ENCODE measurements around the gene CROCC2. TPM values are rescaled to one million over a fixed set of nuclear protein-coding genes. Genes with fewer than 3 reads are reported as not detected.

CROCC2 gene
- polyA plus RNA-seq, 2 of the 4 experiments (the other 2 are of a cell fraction) = not detected

- H3K9me3 ChIP-seq = no peaks in the 10 kb centered on the region; the same call in 2 of the 3 replicates
- CTCF ChIA-PET = interaction anchor here (0.5 kb wide), 1 partner anchor 239 kb away, joined by 3 read pairs; no protein-coding TSS in a partner anchor
- TF ChIP-seq, protein P1, sequence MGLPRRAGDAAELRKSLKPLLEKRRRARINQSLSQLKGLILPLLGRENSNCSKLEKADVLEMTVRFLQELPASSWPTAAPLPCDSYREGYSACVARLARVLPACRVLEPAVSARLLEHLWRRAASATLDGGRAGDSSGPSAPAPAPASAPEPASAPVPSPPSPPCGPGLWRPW (IDR thresholded peaks at IDR 0.05) = no peak
- TF ChIP-seq MYC (IDR thresholded peaks at IDR 0.05; ENCODE audit: borderline replicate concordance, low read length) (no peak), HDAC2 (IDR thresholded peaks at IDR 0.05) (no peak), POLR2AphosphoS2 (conservative IDR thresholded peaks at IDR 0.05; ENCODE audit: low read length) (no peak), PBX3 (IDR thresholded peaks at IDR 0.05) (no peak), CBX2 (IDR thresholded peaks at IDR 0.05; ENCODE audit: borderline replicate concordance, low read depth) (no peak), MAZ (IDR thresholded peaks at IDR 0.05; ENCODE audit: borderline replicate concordance, low read depth, low read length) (no peak), SREBF2 (IDR thresholded peaks at IDR 0.05) (no peak), ZSCAN20 (CRISPR knock-in tag; IDR thresholded peaks at IDR 0.05) (no peak)
- TF ChIP-seq, protein P2, sequence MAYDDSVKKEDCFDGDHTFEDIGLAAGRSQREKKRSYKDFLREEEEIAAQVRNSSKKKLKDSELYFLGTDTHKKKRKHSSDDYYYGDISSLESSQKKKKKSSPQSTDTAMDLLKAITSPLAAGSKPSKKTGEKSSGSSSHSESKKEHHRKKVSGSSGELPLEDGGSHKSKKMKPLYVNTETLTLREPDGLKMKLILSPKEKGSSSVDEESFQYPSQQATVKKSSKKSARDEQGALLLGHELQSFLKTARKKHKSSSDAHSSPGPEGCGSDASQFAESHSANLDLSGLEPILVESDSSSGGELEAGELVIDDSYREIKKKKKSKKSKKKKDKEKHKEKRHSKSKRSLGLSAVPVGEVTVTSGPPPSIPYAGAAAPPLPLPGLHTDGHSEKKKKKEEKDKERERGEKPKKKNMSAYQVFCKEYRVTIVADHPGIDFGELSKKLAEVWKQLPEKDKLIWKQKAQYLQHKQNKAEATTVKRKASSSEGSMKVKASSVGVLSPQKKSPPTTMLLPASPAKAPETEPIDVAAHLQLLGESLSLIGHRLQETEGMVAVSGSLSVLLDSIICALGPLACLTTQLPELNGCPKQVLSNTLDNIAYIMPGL (CRISPR knock-in tag; IDR thresholded peaks at IDR 0.05; ENCODE audit: borderline replicate concordance) = no peak
- POLR2A ChIA-PET = no interaction called here
- no peak overlapping the region for H3K4me3 ChIP-seq
- H3K4me1 ChIP-seq = no peaks in the 10 kb centered on the region
- ATAC-seq = no peak
- FAIRE-seq = no peak
- no peak for DNase-seq (ENCODE audit: low read depth in 1 of 2, low spot score in 1 of 2)
- no peak overlapping the region for H3K27ac ChIP-seq
- H3K4me2 ChIP-seq = no peak overlapping the region
- 75% methylated on average over 25 of the region's 26 CpGs for WGBS (ENCODE audit: missing lambda C conversion rate)
These were observed 112.1 kb downstream of the CROCC2 start for GRCh38 chr2:241018051-241018891.

GRCh38 chr2:241019441-241020139 is 113.5 kb downstream of the CROCC2 start:
- DNase-seq (ENCODE audit: low read depth in 1 of 2, low spot score in 1 of 2) (no peak), ATAC-seq (no peak), FAIRE-seq (no peak)
- Histone ChIP-seq H3K4me3 (no peak overlapping the region), H3K9me3 (peaks cover under 1% of the 10 kb centered on the region; the same call in 1 of the 3 replicates), H3K4me2 (no peak overlapping the region), H3K27ac (no peak overlapping the region), H3K4me1 (no peaks in the 10 kb centered on the region)
- POLR2A ChIA-PET = no interaction called here
- TF ChIP-seq HDAC2 (IDR thresholded peaks at IDR 0.05) = no peak
- no peak for TF ChIP-seq NFE2L2 (conservative IDR thresholded peaks at IDR 0.05; ENCODE audit: low read length)
- no peak for TF ChIP-seq FOXS1 (CRISPR knock-in tag; IDR thresholded peaks at IDR 0.05)
- no peak for TF ChIP-seq CHD4 (IDR thresholded peaks at IDR 0.05; ENCODE audit: borderline replicate concordance)
- TF ChIP-seq TP53 (CRISPR knock-in tag; IDR thresholded peaks at IDR 0.05) = no peak
- no peak for TF ChIP-seq ZNF302 (CRISPR knock-in tag; IDR thresholded peaks at IDR 0.05)
- no peak for TF ChIP-seq ZSCAN20 (CRISPR knock-in tag; IDR thresholded peaks at IDR 0.05)
- CTCF ChIA-PET = no interaction called here
- WGBS (ENCODE audit: missing lambda C conversion rate) = 85% methylated on average over 17 of the region's 20 CpGs

GRCh38 chr2:241020201-241020600 is 114.1 kb downstream of the CROCC2 start:
- Histone ChIP-seq H3K4me1 (no peaks in the 10 kb centered on the region), H3K4me2 (no peak overlapping the region), H3K27ac (no peak overlapping the region), H3K9me3 (peaks cover 6% of the 10 kb centered on the region; the same call in 2 of the 3 replicates), H3K4me3 (no peak overlapping the region)
- ChIA-PET POLR2A (no interaction called here), CTCF (interaction anchor here (1.0 kb wide), 1 partner anchor 106 kb away, joined by 3 read pairs; no protein-coding TSS in a partner anchor)
- ATAC-seq (no peak), FAIRE-seq (no peak), DNase-seq (ENCODE audit: low read depth in 1 of 2, low spot score in 1 of 2) (no peak)
- WGBS (ENCODE audit: missing lambda C conversion rate) = 59% methylated on average over 10 of the region's 10 CpGs
- TF ChIP-seq RAD21 (conservative IDR thresholded peaks at IDR 0.05 in 1 of 2, IDR thresholded peaks at IDR 0.05 in 1 of 2) (no peak), POLR2AphosphoS2 (conservative IDR thresholded peaks at IDR 0.05; ENCODE audit: low read length) (no peak), JUN (IDR thresholded peaks at IDR 0.05) (no peak), GATA3 (IDR thresholded peaks at IDR 0.05; ENCODE audit: borderline replicate concordance) (no peak), TP53 (CRISPR knock-in tag; IDR thresholded peaks at IDR 0.05) (no peak), PHF8 (IDR thresholded peaks at IDR 0.05; ENCODE audit: borderline replicate concordance, low read depth) (no peak), JUNB (IDR thresholded peaks at IDR 0.05) (no peak)
